ENCODE data around the gene ARL15.

- TF ChIP-seq CTCF (IDR thresholded peaks at IDR 0.05; ENCODE audit: borderline replicate concordance, extremely low read depth, low read length, poor library complexity, severe bottlenecking) = no peak
- TF ChIP-seq EZH2 (IDR thresholded peaks at IDR 0.05; ENCODE audit: borderline replicate concordance, low read depth, low read length, severe bottlenecking) = no peak
Measured at GRCh38 chr5:53877243-53877642, 433.1 kb downstream of the ARL15 start.
